ENCODE data around the gene MUC5B.
"Not testable (repeated sequence)": the region's sequence is repeated elsewhere in the genome, so short reads cannot be mapped to it uniquely, and the experiment has no call there.

Gene MUC5B

GRCh38 chr11:1202776-1203504 lies 19.9 kb upstream of the MUC5B start:
- DNase-seq: no peak

- no peak for DNase-seq
Observed at GRCh38 chr11:1203505-1204271, 19.2 kb upstream of the MUC5B start.

- no peak for DNase-seq
Observed at GRCh38 chr11:1204381-1205101, 18.3 kb upstream of the MUC5B start.

- no peak for DNase-seq
Observed at GRCh38 chr11:1205121-1205986, 17.5 kb upstream of the MUC5B start.

- DNase-seq: no peak
Observed at GRCh38 chr11:1205987-1206331, 16.9 kb upstream of the MUC5B start.

- DNase-seq: no peak
Observed at GRCh38 chr11:1206391-1207271, 16.2 kb upstream of the MUC5B start.

- no peak for DNase-seq
Observed at GRCh38 chr11:1207401-1208143, 15.3 kb upstream of the MUC5B start.

- DNase-seq: no peak
Observed at GRCh38 chr11:1208144-1208393, 14.8 kb upstream of the MUC5B start.

- DNase-seq: no peak
Observed at GRCh38 chr11:1208394-1209261, 14.2 kb upstream of the MUC5B start.

GRCh38 chr11:1209371-1210057 lies 13.4 kb upstream of the MUC5B start:
- no peak for DNase-seq

GRCh38 chr11:1211838-1212237 lies 11.0 kb upstream of the MUC5B start:
- no peak for DNase-seq

- not testable (repeated sequence) for DNase-seq
Observed at GRCh38 chr11:1215826-1216225, 7.0 kb upstream of the MUC5B start.

- no peak for DNase-seq
Observed at GRCh38 chr11:1217151-1217550, 5.7 kb upstream of the MUC5B start.

- DNase-seq: no peak
Observed at GRCh38 chr11:1218256-1218787, 4.5 kb upstream of the MUC5B start.

- no peak for DNase-seq
Observed at GRCh38 chr11:1218788-1219445, 3.9 kb upstream of the MUC5B start.

GRCh38 chr11:1219446-1219833 lies 3.4 kb upstream of the MUC5B start:
- DNase-seq: no peak

GRCh38 chr11:1219834-1220815 lies 2.7 kb upstream of the MUC5B start:
- no peak for DNase-seq

Data from NCI-H510A (cell line).